ENCODE data around the gene C10orf120.

Gene C10orf120

DNA sequence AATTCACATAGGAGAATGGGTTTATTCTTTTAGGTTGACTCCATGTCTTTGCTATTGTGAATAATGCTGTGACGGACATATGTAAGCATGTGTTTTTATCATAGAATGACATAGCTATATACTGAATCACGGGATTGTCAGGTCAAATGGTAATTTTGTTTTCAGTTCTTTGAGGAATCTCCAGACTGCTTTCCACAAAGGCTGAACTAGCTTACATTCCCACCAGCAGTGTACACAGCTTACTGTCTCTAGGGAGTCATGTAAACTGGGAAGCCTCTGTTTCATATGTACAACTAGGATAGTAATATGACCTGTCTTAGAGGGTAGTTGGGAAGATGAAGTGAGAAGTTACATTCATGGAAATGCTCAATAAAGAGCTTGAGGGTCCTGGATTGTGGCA is 6.8 kb upstream of the C10orf120 start:
- DNase-seq (ENCODE audit: extremely low spot score, insufficient read length, low read depth) (no peak), FAIRE-seq (no peak)

DNA sequence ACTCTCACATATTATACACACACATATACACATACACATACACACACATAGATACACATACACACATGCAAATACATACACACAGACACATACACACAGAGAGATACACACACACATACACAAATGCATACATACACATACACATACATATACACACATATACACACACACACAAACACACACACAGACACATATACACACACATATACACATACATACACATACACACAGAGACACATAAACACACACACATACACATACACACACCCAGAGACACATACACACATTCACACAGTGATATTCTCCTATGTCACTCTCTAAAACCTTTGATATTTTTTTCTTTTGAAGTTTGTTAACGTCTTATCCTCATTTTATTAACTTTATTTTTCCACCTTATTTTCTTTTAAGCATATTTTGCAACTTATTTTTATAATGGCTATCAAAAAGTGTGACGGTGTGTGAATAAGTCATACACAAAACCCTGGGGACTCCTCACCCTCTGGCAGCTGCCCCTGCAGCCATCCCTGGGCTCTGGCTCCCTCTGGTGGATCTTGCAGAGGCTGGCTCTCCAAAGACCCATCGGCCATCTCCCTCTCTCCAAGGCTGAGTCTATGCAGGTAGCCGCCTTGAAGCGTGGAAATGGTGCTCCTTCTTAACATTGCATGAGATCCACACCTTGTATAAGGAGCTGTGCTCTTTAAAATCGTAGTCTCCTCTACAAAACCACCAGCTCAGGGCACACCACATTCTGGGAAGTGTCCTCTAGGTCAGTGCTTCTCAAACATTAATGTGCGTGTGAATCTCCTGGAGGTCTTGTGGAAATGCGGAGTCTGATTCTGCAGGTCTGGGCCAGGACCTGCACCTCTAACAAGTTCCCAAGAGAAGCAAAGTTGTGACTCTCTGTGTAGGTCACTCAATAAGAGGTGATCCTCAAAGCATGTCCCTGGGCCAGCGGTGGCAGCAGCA is 4.1 kb upstream of the C10orf120 start:
- FAIRE-seq: peak; percentile 84
- peak; percentile 23 for DNase-seq (ENCODE audit: extremely low spot score, insufficient read length, low read depth)

- FAIRE-seq: no peak
Observed at GRCh38 chr10:122702275-122702674, 2.6 kb upstream of the C10orf120 start.

DNA sequence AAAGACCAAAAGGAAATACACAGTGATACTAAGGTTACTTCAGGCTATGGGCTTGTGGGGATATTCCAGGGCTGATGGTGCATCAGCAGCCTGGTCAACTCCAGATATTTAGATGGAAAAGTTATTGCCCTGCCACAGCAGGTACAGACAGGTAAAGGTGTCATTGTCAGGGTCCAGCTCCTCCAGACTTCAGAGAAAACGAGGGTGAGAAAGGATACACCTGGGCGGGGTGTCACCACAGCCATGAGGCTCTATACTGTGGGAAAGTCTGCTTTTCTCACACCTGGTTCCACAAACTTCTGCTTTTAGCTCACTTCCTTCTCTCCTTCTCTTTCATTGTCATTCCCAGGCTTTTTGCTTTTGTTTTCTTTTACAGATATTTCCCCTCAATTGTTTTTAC is 2.0 kb upstream of the C10orf120 start:
- DNase-seq (ENCODE audit: extremely low spot score, insufficient read length, low read depth) (no peak), FAIRE-seq (no peak)

More at GRCh38 chr10:122702275-122702674, 2.6 kb upstream of the C10orf120 start:
- DNase-seq (ENCODE audit: extremely low spot score, insufficient read length, low read depth): no peak

DNA sequence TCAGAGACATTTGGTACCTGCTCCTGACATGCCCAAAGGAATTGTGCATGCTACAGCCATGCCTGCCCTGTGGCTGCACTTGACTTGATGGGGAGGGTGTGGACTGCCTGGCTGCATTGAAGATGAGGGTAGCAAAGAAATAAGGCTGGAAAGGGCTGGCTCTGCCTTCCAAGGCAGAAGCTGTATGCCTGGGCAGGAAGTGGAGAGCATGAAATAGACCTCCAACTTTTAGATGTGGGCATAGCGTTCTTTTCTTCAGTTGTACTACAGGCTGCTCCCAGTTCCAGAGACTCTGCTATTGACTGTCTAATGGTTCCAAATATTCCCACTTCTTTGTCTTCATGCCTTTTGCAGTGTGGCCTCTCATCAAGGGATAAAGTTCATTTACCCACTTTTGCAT is 3.0 kb downstream of the C10orf120 start:
- no peak for FAIRE-seq
- DNase-seq (ENCODE audit: extremely low spot score, insufficient read length, low read depth): no peak

DNA sequence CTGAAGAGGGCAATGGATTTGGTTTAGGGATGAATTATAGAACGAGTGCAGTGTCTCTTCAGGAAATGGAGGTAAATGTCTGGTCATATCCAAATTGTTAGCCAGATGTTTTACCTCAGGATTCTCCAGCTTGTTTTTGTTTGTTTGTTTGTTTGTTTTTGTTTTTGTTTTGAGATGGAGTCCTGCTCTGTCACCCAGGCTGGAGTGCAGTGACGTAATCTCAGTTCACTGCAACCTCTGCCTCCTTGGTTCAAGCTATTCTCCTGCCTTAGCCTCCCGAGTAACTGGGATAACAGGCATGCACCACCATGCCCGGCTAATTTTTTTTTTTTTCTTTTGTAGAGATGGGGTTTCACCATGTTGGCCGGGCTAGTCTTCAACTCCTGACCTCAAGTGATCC is 6.9 kb downstream of the C10orf120 start:
- DNase-seq (ENCODE audit: extremely low spot score, insufficient read length, low read depth) (no peak), FAIRE-seq (no peak)

DNA sequence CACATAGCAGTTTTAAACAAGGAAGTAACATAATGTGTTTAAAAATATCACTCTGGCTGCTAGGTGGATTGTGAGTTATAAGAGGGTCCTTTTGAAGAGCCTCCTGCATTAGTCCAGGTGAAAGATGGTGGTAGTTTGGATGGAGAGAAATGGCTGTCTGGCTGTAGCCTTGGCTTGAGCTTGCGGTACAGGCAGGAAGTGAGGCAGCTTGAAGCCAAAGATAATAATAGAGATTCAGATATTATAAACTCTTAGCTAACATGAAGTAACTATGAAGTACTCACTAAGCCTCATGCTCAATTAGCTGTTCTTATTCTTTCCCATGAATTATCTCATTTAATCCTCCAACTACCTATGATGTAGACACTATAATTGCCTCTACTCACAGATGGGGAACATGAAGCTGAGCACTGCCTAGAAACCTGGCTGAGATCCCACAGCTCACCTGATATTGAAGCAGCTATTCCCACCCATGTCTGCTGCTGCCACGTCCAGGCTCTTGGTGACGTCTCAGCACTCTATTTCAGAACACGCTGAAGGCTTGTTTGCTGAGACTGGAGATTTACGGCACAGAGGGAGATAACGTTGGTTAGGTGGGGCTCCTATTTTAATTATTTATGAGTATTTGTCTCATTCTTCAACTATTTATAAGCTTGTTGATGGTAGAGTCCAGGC is 10.4 kb downstream of the C10orf120 start:
- FAIRE-seq: no peak

DNA sequence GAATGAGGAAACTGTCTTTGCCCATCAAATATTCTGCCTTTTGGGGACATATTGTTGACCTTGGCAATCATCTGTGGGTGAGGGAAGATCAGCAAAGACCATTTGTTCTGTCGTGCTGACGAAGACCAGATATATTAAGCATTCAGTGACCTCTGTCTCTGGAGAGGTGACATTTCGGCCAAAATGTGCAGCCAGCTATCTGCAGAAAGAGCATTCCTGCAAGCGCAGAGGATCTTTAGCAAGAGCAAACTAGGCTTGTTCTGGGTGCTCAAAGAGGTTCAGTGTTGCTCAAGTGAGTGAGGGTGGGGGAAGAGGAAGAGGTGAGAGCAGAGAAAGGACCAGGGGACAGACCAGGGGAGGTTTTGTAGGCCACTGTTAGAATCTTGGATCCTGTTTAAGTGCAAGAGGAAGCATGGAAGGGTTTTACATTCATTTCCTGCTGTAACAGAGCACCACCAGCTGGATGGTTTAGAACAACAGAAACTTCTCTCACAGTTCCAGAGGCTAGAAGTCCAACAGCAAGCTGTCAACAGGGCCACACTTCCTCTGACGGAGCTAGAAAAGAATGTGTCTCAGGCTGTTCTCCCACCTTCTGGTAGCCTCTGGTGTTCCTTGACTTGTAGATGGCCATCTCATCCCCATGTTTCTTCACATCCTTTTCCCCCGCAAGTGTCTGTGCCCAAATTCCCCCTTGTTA is 11.2 kb downstream of the C10orf120 start:
- DNase-seq (ENCODE audit: extremely low spot score, insufficient read length, low read depth) (no peak), FAIRE-seq (no peak)

More for the DNA sequence above, 10.4 kb downstream of the C10orf120 start:
- DNase-seq (ENCODE audit: extremely low spot score, insufficient read length, low read depth): no peak

GRCh38 chr10:122682522-122682921 is 17.1 kb downstream of the C10orf120 start:
- no peak for DNase-seq (ENCODE audit: extremely low spot score, insufficient read length, low read depth)
- no peak for FAIRE-seq

DNA sequence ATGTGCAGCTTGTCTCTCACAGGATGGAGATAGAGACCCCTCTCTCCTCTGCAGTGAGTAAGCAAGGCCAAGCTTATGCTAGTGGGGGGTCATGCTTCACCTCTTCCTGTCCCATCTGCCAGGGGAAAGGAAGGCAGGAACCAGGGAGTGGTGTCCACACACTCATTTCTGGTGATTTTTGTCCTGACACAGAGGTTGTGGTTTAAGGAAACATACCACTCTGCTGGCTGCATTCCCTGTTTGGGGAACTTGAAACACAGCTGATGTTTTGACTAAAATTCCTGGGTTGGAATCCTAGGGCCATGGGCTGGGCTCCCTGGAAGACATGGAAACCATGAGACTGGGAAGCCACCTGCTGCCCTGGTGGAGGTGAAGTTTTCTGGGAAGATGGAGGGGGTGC is 21.4 kb downstream of the C10orf120 start:
- no peak for DNase-seq (ENCODE audit: extremely low spot score, insufficient read length, low read depth)
- FAIRE-seq: no peak

DNA sequence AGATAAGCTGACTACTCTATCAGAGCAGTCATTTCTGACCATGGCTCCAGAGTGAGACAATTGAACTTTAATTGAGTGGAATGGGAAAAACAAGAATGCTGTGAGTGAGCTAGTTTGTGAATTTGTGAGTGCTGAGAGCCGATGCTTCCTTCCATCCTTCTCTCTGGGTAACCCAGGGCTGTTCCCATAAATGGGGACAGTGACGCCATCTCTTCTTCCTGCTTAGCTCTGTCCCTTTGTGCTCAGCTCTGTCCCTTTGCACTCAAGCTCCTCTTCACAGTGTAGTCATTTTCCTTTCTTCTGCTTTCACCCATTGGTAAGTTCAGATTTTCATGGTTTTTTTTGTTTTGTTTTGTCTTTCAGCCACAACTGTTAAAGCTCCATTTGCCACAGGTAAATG is 24.4 kb downstream of the C10orf120 start:
- no peak for DNase-seq (ENCODE audit: extremely low spot score, insufficient read length, low read depth)
- no peak for FAIRE-seq

GRCh38 chr10:122674781-122675180 is 24.9 kb downstream of the C10orf120 start:
- FAIRE-seq (no peak), DNase-seq (ENCODE audit: extremely low spot score, insufficient read length, low read depth) (no peak)

DNA sequence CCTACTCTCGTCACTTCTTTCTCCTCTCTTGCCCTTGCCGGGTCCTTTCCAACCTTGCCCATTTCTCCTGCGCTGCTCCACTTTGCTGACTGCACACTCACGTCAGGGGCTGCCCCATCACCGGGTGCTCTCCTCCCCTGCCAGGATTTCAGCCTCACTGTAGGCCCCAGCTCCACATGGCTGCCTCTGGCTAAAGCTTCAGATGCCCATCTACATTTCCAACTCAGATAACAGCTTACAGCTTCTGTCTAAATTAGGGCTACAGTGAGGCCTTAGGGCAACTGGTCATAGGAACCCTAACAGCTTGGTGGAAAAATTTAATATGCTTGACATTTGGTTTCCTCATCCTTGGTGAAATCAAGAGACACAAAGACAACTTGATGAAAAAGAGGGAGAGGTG is 25.9 kb downstream of the C10orf120 start:
- FAIRE-seq: no peak

GRCh38 chr10:122673269-122673668 is 26.4 kb downstream of the C10orf120 start:
- FAIRE-seq (no peak), DNase-seq (ENCODE audit: extremely low spot score, insufficient read length, low read depth) (no peak)

More for the DNA sequence above, 25.9 kb downstream of the C10orf120 start:
- no peak for DNase-seq (ENCODE audit: extremely low spot score, insufficient read length, low read depth)

GRCh38 chr10:122672655-122673054 is 27.0 kb downstream of the C10orf120 start:
- DNase-seq (ENCODE audit: extremely low spot score, insufficient read length, low read depth) (no peak), FAIRE-seq (no peak)

DNA sequence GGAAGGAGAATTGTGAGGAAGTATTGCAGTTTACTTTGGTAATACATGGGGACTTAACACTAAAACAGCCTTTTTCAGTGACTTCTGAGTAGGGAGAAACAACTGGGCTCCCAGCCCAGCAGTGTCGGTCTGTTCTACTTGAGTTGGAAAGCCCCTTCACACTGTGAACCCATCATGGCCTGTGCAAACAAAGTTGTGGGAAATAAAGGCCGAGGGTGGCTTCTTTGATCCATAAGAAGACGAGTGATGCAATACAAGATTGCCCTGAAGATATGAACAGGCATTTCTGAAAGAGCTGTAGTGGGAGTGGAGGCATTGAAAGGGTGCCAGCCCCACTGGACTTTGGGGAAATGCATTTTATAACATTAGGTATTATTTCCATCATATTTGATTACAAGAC is 28.3 kb downstream of the C10orf120 start:
- DNase-seq (ENCODE audit: extremely low spot score, insufficient read length, low read depth) (no peak), FAIRE-seq (no peak)

- FAIRE-seq (no peak), DNase-seq (ENCODE audit: extremely low spot score, insufficient read length, low read depth) (no peak)
Observed at GRCh38 chr10:122669842-122670241, 29.8 kb downstream of the C10orf120 start.

DNA sequence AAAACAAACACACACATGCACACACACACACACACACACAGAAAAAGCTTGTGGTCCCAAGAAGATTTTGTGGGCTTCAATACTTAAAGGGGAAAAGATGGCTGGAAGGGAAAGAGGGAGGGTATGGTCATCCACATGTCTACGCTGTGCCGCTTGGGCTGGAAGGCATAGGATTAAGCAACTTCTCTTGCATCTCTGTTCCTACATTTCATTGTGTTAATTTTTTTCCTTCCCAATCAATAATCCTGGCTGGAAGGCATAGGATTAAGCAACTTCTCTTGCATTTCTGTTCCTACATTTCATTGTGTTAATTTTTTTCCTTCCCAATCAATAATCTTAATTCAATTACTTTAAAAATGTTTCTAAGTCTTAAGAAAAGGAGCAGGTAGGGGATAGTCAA is 30.6 kb downstream of the C10orf120 start:
- no peak for DNase-seq (ENCODE audit: extremely low spot score, insufficient read length, low read depth)
- FAIRE-seq: no peak

GRCh38 chr10:122665946-122666345 is 33.7 kb downstream of the C10orf120 start:
- no peak for FAIRE-seq

GRCh38 chr10:122665329-122665860 is 34.3 kb downstream of the C10orf120 start:
- DNase-seq (ENCODE audit: extremely low spot score, insufficient read length, low read depth): no peak
- FAIRE-seq: no peak

More at GRCh38 chr10:122665946-122666345, 33.7 kb downstream of the C10orf120 start:
- DNase-seq (ENCODE audit: extremely low spot score, insufficient read length, low read depth): no peak
